D721Med (cell line): ENCODE results near the gene TNFSF12.

Experiments
- DNase-seq: peaks from one replicate; pipeline ENCODE4 v3.0.0; 2011; ENCODE audit warnings: low spot score; ENCODE audit not compliant: insufficient read length
- FAIRE-seq: peaks from 2 replicates; lab custom pipeline; 2011; peaks lifted over from hg19 to GRCh38; lab: Jason Lieb, UNC
- CTCF ChIP-seq: IDR thresholded peaks from 2 replicates; pipeline ENCODE4 v1.5.1; 2012; ENCODE audit warnings: mild to moderate bottlenecking, control low read depth; ENCODE audit not compliant: insufficient read depth; ENCODE audit errors: missing control alignments

The TNFSF12 gene

DNA sequence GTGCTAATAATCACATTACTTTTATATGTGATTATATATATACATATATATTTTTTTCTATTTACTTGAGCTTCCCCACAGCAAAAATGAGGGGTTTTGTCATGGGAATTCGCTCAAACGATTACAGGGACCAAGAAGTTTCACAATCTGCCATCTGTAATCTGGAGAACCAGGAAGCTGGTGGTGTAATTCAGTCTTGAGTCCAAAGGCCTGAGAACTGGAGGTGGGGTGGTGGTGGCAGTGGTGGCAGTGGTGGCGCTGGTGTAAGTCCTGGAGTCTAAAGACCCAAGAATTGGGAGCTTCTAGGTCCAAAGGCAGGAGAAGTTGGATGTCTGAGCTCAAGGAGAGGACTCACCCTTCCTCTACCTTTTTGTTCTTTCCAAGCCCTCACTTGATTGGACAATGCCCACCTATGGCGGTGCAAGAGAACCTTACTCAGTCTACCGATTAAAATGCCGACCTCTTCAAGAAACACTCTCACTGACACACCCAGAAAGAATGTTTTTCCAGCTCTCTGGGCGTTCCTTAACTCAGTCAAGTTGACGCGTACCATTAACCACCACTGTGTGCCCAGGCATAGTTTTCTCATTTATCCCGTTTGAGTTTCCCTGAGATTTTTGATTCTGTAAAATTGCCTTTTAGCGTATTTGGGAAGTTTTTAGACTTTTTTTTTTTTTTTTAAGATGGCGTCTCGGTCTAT, 32.8 kb upstream of the TNFSF12 start:
- DNase-seq: no peak
- FAIRE-seq: no peak
- no peak for TF ChIP-seq CTCF

- DNase-seq (no peak), FAIRE-seq (no peak)
- TF ChIP-seq CTCF: peak; percentile 17
These were observed 25.8 kb upstream of the TNFSF12 start for GRCh38 chr17:7523033-7523432.

- no peak for FAIRE-seq
- TF ChIP-seq CTCF: no peak
- DNase-seq: no peak
These were observed 20.0 kb upstream of the TNFSF12 start for GRCh38 chr17:7528842-7529241.

- no peak for TF ChIP-seq CTCF
- DNase-seq (no peak), FAIRE-seq (no peak)
These were observed 18.6 kb upstream of the TNFSF12 start for GRCh38 chr17:7530023-7530900.

GRCh38 chr17:7538050-7538449, 10.8 kb upstream of the TNFSF12 start:
- FAIRE-seq: no peak

DNA sequence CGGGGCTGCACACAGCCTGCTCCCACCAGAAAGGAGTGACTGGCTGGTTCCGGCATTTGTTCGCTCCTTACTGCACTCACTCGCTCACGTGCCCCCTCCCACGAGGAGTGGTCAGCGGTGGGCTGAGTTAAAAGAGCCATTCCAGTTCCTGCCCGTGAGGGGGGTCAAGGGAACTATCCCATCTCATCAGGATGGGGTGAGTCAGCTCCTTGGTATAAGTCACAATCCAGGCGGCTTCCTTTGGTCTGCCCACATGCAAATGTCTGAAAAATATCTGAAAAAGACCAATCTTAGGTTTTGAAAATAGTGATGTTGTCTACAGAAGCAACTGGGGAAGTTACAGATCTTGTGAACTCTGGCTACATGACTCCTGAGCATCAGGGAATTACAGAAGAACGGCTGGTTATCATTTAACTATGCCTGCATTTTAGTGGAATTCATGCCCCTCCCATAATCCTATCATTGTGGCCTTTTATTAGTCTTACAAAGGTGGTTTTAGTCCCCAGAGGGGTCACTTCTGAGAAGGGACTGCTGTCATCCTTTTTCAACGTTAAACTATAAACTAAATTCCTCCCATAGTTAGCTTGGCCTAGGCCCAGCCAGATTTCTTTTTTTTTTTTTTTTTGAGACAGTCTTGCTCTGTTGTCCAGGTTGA, 9.8 kb upstream of the TNFSF12 start:
- FAIRE-seq (no peak), DNase-seq (no peak)
- TF ChIP-seq CTCF: no peak

More at GRCh38 chr17:7538050-7538449, 10.8 kb upstream of the TNFSF12 start:
- no peak for DNase-seq
- TF ChIP-seq CTCF: no peak
